HCT116 (cell line): ENCODE results near the gene RPS24. TPM values are rescaled to one million over a fixed set of nuclear protein-coding genes. Genes with fewer than 3 reads are reported as not detected.

ENCODE experiments used
- ATAC-seq: fragments of 200-7000 bp; cut with Tn5 transposase; 2 replicates; pipeline ENCODE4 v1.9.1; 2020; ENCODE audit warnings: mild to moderate bottlenecking, moderate library complexity
- BruUV-seq: library from RNA; stranded (reverse); fragments of 400-500 nt; replicated peaks from 2 replicates; lab custom pipeline; 2021; lab: Mats Ljungman, UMichigan
- CTCF ChIA-PET: fragments of 300-600 bp; sonication (Branson Sonifier 250); formaldehyde crosslinking; loops from one replicate; lab custom pipeline; 2021; ENCODE audit warnings: antibody characterized with exemption; lab: Charles Lee
- POLR2A ChIA-PET: fragments of 300-600, 350-600 bp; sonication (Branson Sonifier 250); formaldehyde crosslinking; loops from one replicate; lab custom pipeline; 2021; ENCODE audit warnings: antibody characterized with exemption; lab: Charles Lee
- RAD21 ChIA-PET, 2 experiments: fragments of 300-600 bp; sonication (Branson Sonifier 250); formaldehyde crosslinking; loops; one replicate each; lab custom pipeline; 2023; ENCODE audit warnings: low total read pairs in 2 of 2; ENCODE audit not compliant: uncharacterized antibody in 2 of 2, unreplicated experiment in 2 of 2, low non-redundant PET in 1 of 2; lab: Charles Lee
- DNase-seq: peaks from one replicate; pipeline ENCODE4 v3.0.0-alpha.2; 2010; ENCODE audit warnings: low read depth, low spot score
- H2AFZ ChIP-seq: fragments of 200-600 bp; shearing (Covaris generic), sonication (generic); 2 replicates; pipeline ENCODE4 v1.6.1; 2017; ENCODE audit warnings: low read depth, mixed run types, mixed read lengths, antibody characterized with exemption, low read length; ENCODE audit not compliant: poor library complexity, severe bottlenecking
- H3K27ac ChIP-seq: 2 replicates; pipeline ENCODE4 v1.5.1; 2012; ENCODE audit warnings: low read depth, low read length
- H3K27me3 ChIP-seq: fragments of 200-600 bp; sonication (generic); 2 replicates; pipeline ENCODE4 v1.6.1; 2016; ENCODE audit warnings: mixed run types, low read length, mixed read lengths; ENCODE audit not compliant: insufficient read depth
- H3K36me3 ChIP-seq, 2 experiments: fragments of 200-500 bp in 1 of 2; fragments of 200-600 bp in 1 of 2; sonication (Bioruptor generic) in 1 of 2; sonication (generic) in 1 of 2; 2 replicates each; pipeline versions ENCODE4 v1.5.1 to v1.6.1; 2014 to 2016; ENCODE audit warnings: low read length in 2 of 2, inconsistent platforms in 1 of 2, mixed read lengths in 1 of 2, mixed run types in 1 of 2; ENCODE audit not compliant: insufficient read depth in 2 of 2, control insufficient read depth in 1 of 2
- H3K4me1 ChIP-seq, 2 experiments: fragments of 200-600 bp in 1 of 2; sonication (generic) in 1 of 2; 2 replicates each; pipeline versions ENCODE4 v1.5.1 to v1.6.1; 2012 to 2017; ENCODE audit warnings: low read length in 2 of 2, inconsistent platforms in 1 of 2, mild to moderate bottlenecking in 1 of 2, mixed read lengths in 1 of 2, mixed run types in 1 of 2, moderate library complexity in 1 of 2; ENCODE audit not compliant: insufficient read depth in 2 of 2, control insufficient read depth in 1 of 2
- H3K4me2 ChIP-seq: fragments of 200-600 bp; sonication (generic); 2 replicates; pipeline ENCODE4 v1.6.1; 2017; ENCODE audit warnings: mixed run types, low read length, mixed read lengths
- H3K4me3 ChIP-seq, 2 experiments: fragments of 200-600 bp in 1 of 2; sonication (generic) in 1 of 2; replicated peaks in 1 of 2; 2 replicates each; pipeline ENCODE4 v1.5.1; 2011 to 2016; ENCODE audit warnings: low read length in 2 of 2, control low read depth in 1 of 2, low read depth in 1 of 2, mild to moderate bottlenecking in 1 of 2, mixed read lengths in 1 of 2, mixed run types in 1 of 2
- H3K79me2 ChIP-seq: fragments of 200-600 bp; sonication (generic); 2 replicates; pipeline ENCODE4 v1.6.1; 2017; ENCODE audit warnings: mild to moderate bottlenecking, mixed run types, low read length, moderate library complexity, mixed read lengths; ENCODE audit not compliant: insufficient read depth
- H3K9ac ChIP-seq: fragments of 200-600 bp; sonication (generic); 2 replicates; pipeline ENCODE4 v1.6.1; 2016; ENCODE audit warnings: low read length, mixed read lengths
- H3K9me2 ChIP-seq: fragments of 200-600 bp; sonication (generic), shearing (Covaris generic); 2 replicates; pipeline ENCODE4 v1.6.1; 2017; ENCODE audit warnings: mixed run types, mild to moderate bottlenecking, moderate library complexity; ENCODE audit not compliant: insufficient read depth
- H3K9me3 ChIP-seq, 2 experiments: fragments of 200-500 bp in 1 of 2; fragments of 200-600 bp in 1 of 2; sonication (Bioruptor generic) in 1 of 2; sonication (generic) in 1 of 2; 2 replicates each; pipeline ENCODE4 v1.6.1; 2014 to 2017; ENCODE audit warnings: low read length in 2 of 2, mixed read lengths in 2 of 2, inconsistent platforms in 1 of 2, low read depth in 1 of 2, mild to moderate bottlenecking in 1 of 2, mixed run types in 1 of 2, moderate library complexity in 1 of 2; ENCODE audit not compliant: control insufficient read depth in 1 of 2, insufficient read depth in 1 of 2
- H4K20me1 ChIP-seq: fragments of 200-600 bp; sonication (generic), shearing (Covaris generic); 2 replicates; pipeline ENCODE4 v1.6.1; 2017; ENCODE audit warnings: mixed run types, mild to moderate bottlenecking, moderate library complexity; ENCODE audit not compliant: insufficient read depth
- CBX3 ChIP-seq: IDR thresholded peaks from 2 replicates; pipeline ENCODE4 v1.6.1; 2012; ENCODE audit warnings: low read depth
- CEBPB ChIP-seq: IDR thresholded peaks from 2 replicates; pipeline ENCODE4 v1.6.1; 2012; ENCODE audit warnings: low read depth
- CTCF ChIP-seq, 3 experiments: fragments of 200-600 bp in 1 of 3; sonication (generic) in 1 of 3; IDR thresholded peaks in 2 of 3; conservative IDR thresholded peaks in 1 of 3; 2 replicates each; pipeline ENCODE4 v1.5.1; 2012 to 2017; ENCODE audit warnings: low read depth in 2 of 3, low read length in 2 of 3, antibody characterized with exemption in 1 of 3, borderline replicate concordance in 1 of 3, control low read depth in 1 of 3, mild to moderate bottlenecking in 1 of 3, mixed read lengths in 1 of 3, mixed run types in 1 of 3, moderate library complexity in 1 of 3; ENCODE audit not compliant: insufficient read depth in 1 of 3
- EGR1 ChIP-seq: IDR thresholded peaks from 2 replicates; pipeline ENCODE4 v1.6.1; 2012; ENCODE audit warnings: low read depth
- EZH2 ChIP-seq: fragments of 200-600 bp; sonication (generic); IDR thresholded peaks from 2 replicates; pipeline ENCODE4 v1.6.1; 2017; ENCODE audit warnings: antibody characterized with exemption, mixed run types
- FOSL1 ChIP-seq: IDR thresholded peaks from 2 replicates; pipeline ENCODE4 v1.6.1; 2012; ENCODE audit warnings: low read depth
- MAX ChIP-seq: IDR thresholded peaks from 2 replicates; pipeline ENCODE4 v1.6.1; 2012
- POLR2A ChIP-seq: IDR thresholded peaks from 2 replicates; pipeline ENCODE4 v1.7.0; 2011; ENCODE audit warnings: borderline replicate concordance; ENCODE audit not compliant: insufficient read depth, insufficient read length; ENCODE audit errors: extremely low read depth
- POLR2AphosphoS5 ChIP-seq: IDR thresholded peaks from 2 replicates; pipeline ENCODE4 v1.6.1; 2011; ENCODE audit warnings: mild to moderate bottlenecking, low read depth, low read length, moderate library complexity
- RAD21 ChIP-seq: IDR thresholded peaks from 2 replicates; pipeline ENCODE4 v1.6.1; 2012; ENCODE audit warnings: low read depth, mild to moderate bottlenecking
- SRF ChIP-seq: IDR thresholded peaks from 2 replicates; pipeline ENCODE4 v1.6.1; 2012; ENCODE audit warnings: low read depth
- ZFX ChIP-seq: fragments of 450-650 bp; IDR thresholded peaks from 2 replicates; pipeline ENCODE4 v1.6.1; 2017
- ZNF274 ChIP-seq: fragments of 200-500 bp; sonication (Bioruptor generic); IDR thresholded peaks from 2 replicates; pipeline ENCODE4 v1.6.1; 2014; ENCODE audit warnings: mild to moderate bottlenecking, low read depth, low read length, inconsistent platforms
- intact Hi-C: fragments of 100-400 bp; cut with micrococcal nuclease; formaldehyde crosslinking; loops from 2 replicates; pipeline ENCODE4 v1.10.0; 2022
- total RNA-seq: library from RNA; stranded (reverse); gene quantifications from one replicate; pipeline ENCODE4 v1.2.1, GENCODE V29; 2021; ENCODE audit not compliant: unreplicated experiment
- TF ChIP-seq, protein P1 (sequence below): IDR thresholded peaks from 2 replicates; pipeline ENCODE4 v1.6.1; 2012

The RPS24 gene
- total RNA-seq, 1 experiment from 2014 or later, result 1,764 TPM

GRCh38 chr10:78011065-78011464, 22.6 kb upstream of the RPS24 start:
- Histone ChIP-seq H2AFZ (no peak overlapping the region), H3K4me1 (no peaks in the 10 kb centered on the region), H3K9ac (no peak overlapping the region), H3K27me3 (no peaks in the 10 kb centered on the region), H4K20me1 (no peaks in the 10 kb centered on the region), H3K36me3 (peaks cover 68 to 76% of the 10 kb centered on the region in 2 experiments), H3K4me3 (no peak overlapping the region), H3K9me3 (no peaks in the 10 kb centered on the region), H3K79me2 (no peaks in the 10 kb centered on the region), H3K4me2 (no peak overlapping the region), H3K9me2 (no peaks in the 10 kb centered on the region), H3K27ac (no peak overlapping the region)
- CTCF ChIA-PET, result no interaction called here
- DNase-seq (no peak), ATAC-seq (no peak)
- intact Hi-C loops, result no loop called here
- TF ChIP-seq MAX, result no peak
- no peak for TF ChIP-seq CEBPB
- no peak for TF ChIP-seq CBX3
- TF ChIP-seq FOSL1, result no peak
- TF ChIP-seq ZFX, result no peak
- no peak for TF ChIP-seq RAD21
- no peak for TF ChIP-seq POLR2A
- TF ChIP-seq EZH2, result no peak
- TF ChIP-seq, protein P1, sequence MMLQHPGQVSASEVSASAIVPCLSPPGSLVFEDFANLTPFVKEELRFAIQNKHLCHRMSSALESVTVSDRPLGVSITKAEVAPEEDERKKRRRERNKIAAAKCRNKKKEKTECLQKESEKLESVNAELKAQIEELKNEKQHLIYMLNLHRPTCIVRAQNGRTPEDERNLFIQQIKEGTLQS, result no peak
- TF ChIP-seq CTCF (IDR thresholded peaks at IDR 0.05 in 2 of 3, conservative IDR thresholded peaks at IDR 0.05 in 1 of 3; ENCODE audit: borderline replicate concordance in 1 of 3, insufficient read depth in 1 of 3, low read depth in 2 of 3, low read length in 2 of 3), result no peak
- no peak for TF ChIP-seq SRF
- TF ChIP-seq EGR1, result no peak
- TF ChIP-seq POLR2AphosphoS5, result no peak
- no peak for TF ChIP-seq ZNF274
- no TSS peak for BruUV-seq
- RAD21 ChIA-PET, result no interaction called here
- POLR2A ChIA-PET, result no interaction called here
